GM11168 (cell line): ENCODE results near the gene TMUB1.

Experiments used
- in situ Hi-C: fragments of 300-500 bp; cut with MboI; formaldehyde crosslinking; loops from one replicate; pipeline ENCODE4 v1.12.0; 2022; ENCODE audit warnings: low sequenced_read_pairs; ENCODE audit not compliant: unreplicated experiment

TMUB1 gene, protein sequence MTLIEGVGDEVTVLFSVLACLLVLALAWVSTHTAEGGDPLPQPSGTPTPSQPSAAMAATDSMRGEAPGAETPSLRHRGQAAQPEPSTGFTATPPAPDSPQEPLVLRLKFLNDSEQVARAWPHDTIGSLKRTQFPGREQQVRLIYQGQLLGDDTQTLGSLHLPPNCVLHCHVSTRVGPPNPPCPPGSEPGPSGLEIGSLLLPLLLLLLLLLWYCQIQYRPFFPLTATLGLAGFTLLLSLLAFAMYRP

GRCh38 chr7:151083071-151083823 is at the start of gene TMUB1:
TSS of gene TMUB1 (minus strand) at chr7:151083493. CDS start at chr7:151082563, 930 bp downstream.
- in situ Hi-C loops = no loop called here

- in situ Hi-C loops = no loop called here
Observed at GRCh38 chr7:151132461-151133205, 49.3 kb upstream of the TMUB1 start.

DNA sequence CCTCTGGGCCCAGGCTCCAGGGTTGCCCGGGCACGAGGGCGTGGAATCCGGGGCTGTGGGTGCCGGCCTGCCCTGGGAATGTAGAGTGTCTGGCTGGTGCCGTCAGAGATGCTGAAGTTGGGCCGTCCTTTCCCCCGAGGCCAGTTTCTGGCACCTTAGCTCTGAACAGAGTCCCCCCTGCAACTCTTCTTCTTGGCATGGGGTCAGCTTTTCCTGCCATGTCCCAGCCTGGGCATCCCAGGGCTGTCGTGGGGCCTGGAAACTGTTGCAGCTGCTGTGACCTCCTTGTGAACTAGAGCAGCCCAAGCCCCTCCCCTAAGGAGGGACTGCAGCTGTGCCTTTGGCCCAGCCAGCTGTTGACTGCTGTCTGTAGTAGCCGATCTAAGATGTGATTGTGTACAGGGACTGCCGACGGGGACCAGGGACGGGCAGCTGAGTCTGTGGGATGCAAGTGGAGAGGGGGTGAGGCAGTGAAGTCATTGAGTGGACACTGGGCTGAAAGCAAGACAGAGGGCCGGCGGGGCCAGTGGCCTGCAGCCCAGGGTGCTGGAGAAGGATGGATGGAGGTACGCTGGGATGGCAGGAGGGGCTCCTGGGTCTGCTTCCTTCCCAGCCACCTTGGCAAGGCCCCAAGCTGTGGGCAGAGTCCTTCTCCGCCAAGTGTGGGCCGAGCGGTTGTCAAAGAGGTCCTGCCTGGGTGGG is 48.5 kb upstream of the TMUB1 start:
- in situ Hi-C loops = no loop called here

DNA sequence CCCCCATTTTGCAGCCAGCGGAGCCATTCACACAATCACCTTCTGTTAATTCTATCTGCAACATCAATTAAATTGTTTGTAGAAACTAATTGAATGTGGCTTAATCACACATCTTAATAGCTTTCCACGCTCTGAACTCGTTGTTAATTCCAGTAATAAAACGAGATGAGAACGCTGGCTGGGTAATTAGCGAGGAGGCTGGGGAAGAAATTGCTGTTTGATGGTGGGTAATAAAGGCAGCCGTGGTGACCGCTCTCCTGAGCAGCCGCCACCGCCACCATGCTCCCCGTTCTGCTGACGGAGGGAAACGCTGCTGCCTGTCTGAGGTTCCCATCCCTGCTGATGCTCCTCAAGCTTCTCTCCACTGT is 47.9 kb upstream of the TMUB1 start:
- in situ Hi-C loops = no loop called here

GRCh38 chr7:151130741-151131157 is 47.5 kb upstream of the TMUB1 start:
- in situ Hi-C loops = no loop called here

GRCh38 chr7:151129960-151130591 is 46.8 kb upstream of the TMUB1 start:
- in situ Hi-C loops = no loop called here

- in situ Hi-C loops = no loop called here
Observed at GRCh38 chr7:151129117-151129959, 46.0 kb upstream of the TMUB1 start.

- in situ Hi-C loops = no loop called here
Observed at GRCh38 chr7:151128716-151129115, 45.4 kb upstream of the TMUB1 start.

DNA sequence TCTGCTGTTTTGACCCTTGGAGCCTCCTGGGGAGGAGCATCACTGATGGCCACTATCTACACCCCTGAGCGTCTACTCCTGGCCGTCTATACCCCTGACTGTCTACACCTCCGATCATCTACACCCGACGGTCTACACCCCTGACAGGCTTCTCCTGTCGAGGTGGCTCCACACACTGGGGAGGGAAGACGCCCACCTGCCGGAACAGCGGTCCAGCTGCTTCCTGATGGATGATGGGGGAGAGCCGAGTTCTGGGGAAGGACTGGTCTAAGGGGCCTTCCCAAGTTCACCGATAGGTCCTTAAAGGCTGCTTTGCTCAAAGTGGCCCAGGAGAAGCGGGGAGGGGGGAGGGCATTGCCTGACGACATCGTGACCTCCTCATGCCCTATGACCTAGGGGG is 44.9 kb upstream of the TMUB1 start:
- in situ Hi-C loops = no loop called here

DNA sequence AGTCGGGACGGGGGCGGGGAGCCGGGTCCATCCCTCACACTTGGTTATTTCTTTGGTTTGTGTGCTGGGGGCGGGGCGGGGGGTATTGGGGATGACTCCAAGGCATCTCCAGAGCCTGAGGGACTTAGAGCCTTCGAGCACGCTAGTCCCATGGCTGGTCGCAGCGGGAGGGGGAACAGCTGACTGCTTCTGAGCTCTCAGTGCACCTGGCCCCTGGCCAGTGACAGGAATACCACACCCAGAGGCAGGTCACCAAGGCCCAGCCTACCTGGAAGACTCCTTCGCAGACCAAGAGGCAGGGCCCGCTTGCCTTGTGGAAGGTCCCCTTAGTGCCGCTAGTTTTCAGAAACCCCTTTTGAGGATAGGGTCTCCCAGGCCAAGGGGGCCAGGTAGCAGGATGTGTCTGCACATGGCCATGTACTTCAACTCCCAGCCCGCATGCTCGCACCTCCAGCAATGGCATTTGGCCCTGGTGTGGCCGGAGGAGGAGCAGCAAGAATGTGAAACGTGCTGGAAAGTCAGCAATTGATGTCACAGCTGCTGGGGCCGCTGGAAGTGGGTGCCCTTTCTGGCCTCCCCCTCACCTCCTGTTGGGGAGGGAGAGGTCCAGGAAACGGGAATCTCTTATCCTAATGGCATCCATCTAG is 43.3 kb upstream of the TMUB1 start:
- in situ Hi-C loops = no loop called here

GRCh38 chr7:151125846-151126481 is 42.7 kb upstream of the TMUB1 start:
- in situ Hi-C loops = no loop called here

DNA sequence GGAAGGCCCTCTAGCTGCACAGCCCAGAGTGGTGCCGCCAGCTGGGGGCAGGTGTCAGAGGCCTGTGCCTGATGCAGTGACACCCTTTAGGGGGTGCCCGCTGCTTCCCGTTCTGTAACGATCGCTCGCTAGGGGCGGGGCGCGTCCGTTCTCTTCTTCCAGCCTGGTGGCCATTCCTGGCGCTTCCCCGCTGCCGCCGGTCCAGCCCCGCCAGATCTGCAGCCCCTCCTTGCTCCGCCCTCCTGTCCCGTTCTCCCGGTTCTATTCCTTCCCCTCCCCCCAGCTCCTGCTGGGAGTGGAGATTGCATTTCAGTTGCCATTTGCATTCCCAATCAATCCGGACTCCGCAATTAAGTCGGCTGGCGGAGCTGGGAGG is 42.2 kb upstream of the TMUB1 start:
- in situ Hi-C loops = no loop called here

DNA sequence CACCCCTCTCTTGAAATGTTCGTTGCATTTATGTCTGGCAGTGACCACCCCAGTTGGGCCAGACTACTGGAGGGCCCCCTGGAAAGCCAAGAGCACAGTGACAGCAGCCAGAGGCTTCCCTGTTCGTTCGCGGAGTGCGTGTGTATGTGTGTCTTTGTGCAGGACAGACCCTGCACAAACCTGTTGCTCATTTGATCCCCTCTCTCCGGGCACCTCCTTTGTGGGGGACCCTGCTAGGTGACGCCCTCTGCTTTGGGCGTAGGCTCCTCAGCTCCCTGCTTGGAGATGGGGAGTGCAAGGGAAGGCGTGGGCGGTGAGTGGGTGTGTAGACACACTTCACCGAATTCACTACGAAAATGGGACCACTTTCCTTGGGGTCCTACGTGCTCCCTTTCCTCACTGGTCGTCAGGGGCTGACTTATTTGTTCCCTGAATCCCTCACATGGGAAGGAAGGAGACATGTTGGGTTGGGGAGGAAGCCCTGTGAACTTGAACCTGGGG is 41.7 kb upstream of the TMUB1 start:
- in situ Hi-C loops = no loop called here

GRCh38 chr7:151124481-151124880 is 41.2 kb upstream of the TMUB1 start:
- in situ Hi-C loops = no loop called here

DNA sequence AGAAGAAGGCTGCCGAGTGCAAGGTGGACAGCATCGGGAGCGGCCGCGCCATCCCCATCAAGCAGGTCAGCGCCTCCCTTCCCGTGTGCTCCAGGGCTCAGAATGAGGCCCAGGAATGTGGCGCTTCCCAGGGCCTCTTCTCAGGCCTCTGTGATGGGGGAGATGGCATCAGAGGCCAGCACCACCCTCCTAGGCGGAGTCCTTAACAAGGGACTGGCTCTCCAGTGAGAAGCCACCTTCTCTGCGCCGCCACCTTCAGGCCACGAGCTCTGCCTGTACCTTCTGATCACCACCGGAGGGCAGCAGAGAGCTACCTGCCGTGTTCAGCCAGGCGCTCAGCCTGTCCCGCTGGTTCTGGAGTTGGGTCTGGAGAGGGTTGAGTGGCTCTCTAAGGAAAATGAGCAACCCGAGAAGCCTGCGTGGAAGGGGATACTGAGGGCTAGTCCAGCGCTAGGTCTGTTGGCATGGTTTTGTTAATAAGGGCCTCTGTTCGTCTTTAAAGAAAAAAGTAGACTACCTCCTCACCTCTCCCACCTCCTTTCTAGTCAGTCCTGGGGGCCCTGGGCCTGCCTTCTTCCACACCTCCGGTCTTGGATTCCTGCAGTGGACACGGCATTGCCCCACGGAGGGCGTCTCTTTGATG is 40.6 kb upstream of the TMUB1 start:
- in situ Hi-C loops = no loop called here

GRCh38 chr7:151123158-151123821 is 40.0 kb upstream of the TMUB1 start:
- in situ Hi-C loops = no loop called here

- in situ Hi-C loops = no loop called here
Observed at GRCh38 chr7:151122796-151123157, 39.5 kb upstream of the TMUB1 start.
